HepG2 (cell line): ENCODE results near the gene TFAP2E.

Experiments
- AKAP8 ChIP-seq: sonication (generic); formaldehyde crosslinking; IDR thresholded peaks from 2 replicates; pipeline ENCODE4 v1.5.1; 2020; ENCODE audit warnings: mild to moderate bottlenecking, missing genetic modification reagents
- CHD2 ChIP-seq: IDR thresholded peaks from 2 replicates; pipeline ENCODE4 v1.6.1; 2011; ENCODE audit warnings: low read depth, low read length, improper control_type of control experiment
- HMG20A ChIP-seq: IDR thresholded peaks from 2 replicates; pipeline ENCODE4 v1.6.1; 2016; ENCODE audit warnings: borderline replicate concordance
- NFIB ChIP-seq: sonication (generic); formaldehyde crosslinking; IDR thresholded peaks from 2 replicates; pipeline ENCODE4 v1.9.0; 2021; ENCODE audit warnings: missing genetic modification reagents, mild to moderate bottlenecking, borderline replicate concordance
- TCF7 ChIP-seq: sonication (generic); IDR thresholded peaks from 2 replicates; pipeline ENCODE4 v1.6.1; 2016; ENCODE audit warnings: antibody characterized with exemption, low read depth
- ZBTB43 ChIP-seq: sonication (generic); formaldehyde crosslinking; conservative IDR thresholded peaks from 2 replicates; pipeline ENCODE4 v1.4.0; 2020; ENCODE audit warnings: missing genetic modification reagents
- ZNF530 ChIP-seq: sonication (generic); formaldehyde crosslinking; IDR thresholded peaks from 2 replicates; pipeline ENCODE4 v1.5.0; 2020; ENCODE audit warnings: low read depth, mild to moderate bottlenecking, missing genetic modification reagents

- TF ChIP-seq AKAP8 (CRISPR knock-in tag) (no peak), CHD2 (no peak), ZBTB43 (CRISPR knock-in tag) (no peak), TCF7 (no peak), HMG20A (CRISPR knock-in tag) (no peak), NFIB (CRISPR knock-in tag) (no peak), ZNF530 (CRISPR knock-in tag) (no peak)
Observed at GRCh38 chr1:35615440-35615839, 42.3 kb downstream of the TFAP2E start.
